ENCODE data around the gene PLXDC2.

- TF ChIP-seq CTCF (conservative IDR thresholded peaks at IDR 0.05; ENCODE audit: low read depth, low read length) (no peak), EZH2 (IDR thresholded peaks at IDR 0.05; ENCODE audit: low read length, unreplicated experiment) (no peak), EZH2phosphoT487 (IDR thresholded peaks at IDR 0.05; ENCODE audit: borderline replicate concordance, low read length) (no peak)
These were observed 102.6 kb downstream of the PLXDC2 start for GRCh38 chr10:19918794-19919193.
